WI38 (cell line): ENCODE data around the gene CCL19.

ENCODE experiments used
- H3K4me3 ChIP-seq: 2 replicates; pipeline ENCODE4 v1.5.1; 2011; ENCODE audit warnings: low read depth, mild to moderate bottlenecking, control low read depth, low read length
- TF ChIP-seq, protein P1 (sequence below): IDR thresholded peaks from 2 replicates; pipeline ENCODE4 v1.5.1; 2012; ENCODE audit warnings: low read depth, mild to moderate bottlenecking, control low read depth, low read length

CCL19 gene

GRCh38 chr9:34719021-34719768 lies 28.1 kb upstream of the CCL19 start:
- H3K4me3 ChIP-seq: no peak overlapping the region
- TF ChIP-seq, protein P1, sequence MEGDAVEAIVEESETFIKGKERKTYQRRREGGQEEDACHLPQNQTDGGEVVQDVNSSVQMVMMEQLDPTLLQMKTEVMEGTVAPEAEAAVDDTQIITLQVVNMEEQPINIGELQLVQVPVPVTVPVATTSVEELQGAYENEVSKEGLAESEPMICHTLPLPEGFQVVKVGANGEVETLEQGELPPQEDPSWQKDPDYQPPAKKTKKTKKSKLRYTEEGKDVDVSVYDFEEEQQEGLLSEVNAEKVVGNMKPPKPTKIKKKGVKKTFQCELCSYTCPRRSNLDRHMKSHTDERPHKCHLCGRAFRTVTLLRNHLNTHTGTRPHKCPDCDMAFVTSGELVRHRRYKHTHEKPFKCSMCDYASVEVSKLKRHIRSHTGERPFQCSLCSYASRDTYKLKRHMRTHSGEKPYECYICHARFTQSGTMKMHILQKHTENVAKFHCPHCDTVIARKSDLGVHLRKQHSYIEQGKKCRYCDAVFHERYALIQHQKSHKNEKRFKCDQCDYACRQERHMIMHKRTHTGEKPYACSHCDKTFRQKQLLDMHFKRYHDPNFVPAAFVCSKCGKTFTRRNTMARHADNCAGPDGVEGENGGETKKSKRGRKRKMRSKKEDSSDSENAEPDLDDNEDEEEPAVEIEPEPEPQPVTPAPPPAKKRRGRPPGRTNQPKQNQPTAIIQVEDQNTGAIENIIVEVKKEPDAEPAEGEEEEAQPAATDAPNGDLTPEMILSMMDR: no peak

DNA sequence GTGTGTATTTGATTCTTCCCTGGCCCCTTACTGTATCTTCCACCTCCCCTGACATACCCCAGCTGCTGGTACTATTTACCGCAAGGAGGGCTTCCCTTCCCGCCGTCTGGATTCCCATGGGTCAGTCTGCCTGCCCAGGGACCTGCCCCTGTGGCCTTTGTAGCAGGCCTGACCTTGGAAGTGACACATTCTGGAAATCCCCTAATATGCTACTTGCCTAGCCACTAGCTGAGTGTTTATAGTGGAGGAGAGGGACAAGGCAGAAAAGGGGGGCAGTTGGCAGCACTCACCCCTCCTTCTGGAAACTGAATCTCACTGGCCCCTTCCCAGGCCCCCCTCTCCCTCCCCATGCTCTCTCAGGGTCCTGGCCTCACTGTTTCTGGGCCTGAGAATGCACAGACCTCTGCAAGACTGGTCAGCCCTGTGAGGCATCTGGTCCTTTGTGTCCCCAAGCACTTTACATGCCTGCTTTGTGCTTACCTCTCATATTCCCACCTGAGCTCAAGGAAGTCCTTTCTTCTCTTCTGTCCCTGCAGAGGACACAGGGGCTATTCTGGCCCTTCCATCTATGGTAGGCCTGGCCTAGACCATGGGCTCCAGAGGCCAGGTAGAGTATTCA lies 27.0 kb upstream of the CCL19 start:
- H3K4me3 ChIP-seq: no peak overlapping the region
- TF ChIP-seq, protein P1: no peak

DNA sequence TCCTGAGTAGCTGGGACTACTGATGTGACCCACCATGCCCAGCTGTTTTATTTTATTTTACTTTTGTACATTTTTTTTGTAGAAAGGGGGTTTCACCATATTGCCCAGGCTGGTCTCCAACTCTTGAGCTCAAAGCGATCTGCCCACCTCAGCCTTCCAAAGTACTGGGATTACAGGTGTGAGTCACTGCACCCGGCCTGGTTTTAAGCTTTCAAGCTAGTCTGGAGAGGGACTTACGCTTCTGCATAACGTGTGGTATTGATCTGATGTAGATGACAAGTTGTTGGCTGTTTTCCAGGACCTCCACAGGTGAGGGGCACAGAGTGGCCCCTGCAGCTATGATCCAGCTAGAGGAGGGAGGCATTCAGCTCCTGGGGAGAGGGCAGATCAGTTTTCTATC lies 25.6 kb upstream of the CCL19 start:
- H3K4me3 ChIP-seq: no peak overlapping the region
- TF ChIP-seq, protein P1: no peak

- TF ChIP-seq, protein P1: no peak
- H3K4me3 ChIP-seq: no peak overlapping the region
Observed at GRCh38 chr9:34715639-34716215, 24.7 kb upstream of the CCL19 start.

GRCh38 chr9:34714007-34714406 lies 22.9 kb upstream of the CCL19 start:
- no peak overlapping the region for H3K4me3 ChIP-seq
- TF ChIP-seq, protein P1: no peak

DNA sequence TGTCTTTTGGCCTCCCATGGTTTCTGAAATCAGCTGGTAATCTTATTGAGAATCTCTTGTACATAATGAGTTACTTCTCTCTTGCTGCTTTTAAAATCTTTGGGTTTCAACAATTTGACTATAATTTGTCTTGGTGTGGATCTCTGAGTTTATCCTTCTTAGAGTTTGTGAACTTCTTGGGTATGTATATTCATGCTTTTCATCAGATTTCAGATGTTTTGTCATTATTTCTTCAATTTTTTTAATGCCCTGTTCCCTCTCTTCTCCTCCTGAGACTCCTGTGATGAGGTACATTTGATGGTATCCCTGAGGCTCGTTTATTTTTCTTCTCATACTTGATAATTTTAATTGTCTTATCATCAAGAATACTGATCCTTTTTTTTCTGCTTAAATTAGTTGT lies 21.1 kb upstream of the CCL19 start:
- TF ChIP-seq, protein P1: no peak
- no peak overlapping the region for H3K4me3 ChIP-seq

DNA sequence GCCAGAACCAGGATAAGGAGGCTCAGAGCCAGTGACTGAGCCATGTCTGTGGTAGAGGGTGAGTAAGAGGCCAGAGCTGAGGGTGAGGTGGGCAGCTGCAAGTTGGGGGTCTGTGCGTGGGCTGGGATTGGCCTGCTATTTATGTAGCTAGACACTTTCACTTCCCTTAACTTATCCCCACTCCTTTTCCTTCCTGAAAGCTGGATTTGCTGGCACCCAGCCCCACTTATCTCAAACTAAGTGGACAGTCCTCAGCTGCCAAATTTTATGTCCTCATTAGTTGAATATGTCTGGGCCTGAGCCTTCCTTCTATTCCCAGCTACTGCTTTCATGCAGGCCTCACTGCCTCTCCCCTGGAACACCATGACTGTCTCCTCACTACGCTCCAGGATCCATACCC lies 18.9 kb upstream of the CCL19 start, which contains the start of gene CCL21:
Gene CCL21, minus strand, starts transcription at position 114 of the 400 bp plus-strand sequence. Its CDS starts 70 bp downstream, at position 44.
- TF ChIP-seq, protein P1: no peak
- no peak within 1 kb of the TSS for H3K4me3 ChIP-seq
